IPS-18a (cell line): ENCODE results near the gene TXNRD2.
"Not testable (repeated sequence)": the region's sequence is repeated elsewhere in the genome, so short reads cannot be mapped to it uniquely, and the experiment has no call there.

Experiments
- H3K27ac ChIP-seq: one replicate; pipeline ENCODE4 v1.5.1; 2013; ENCODE audit warnings: low read length
- H3K27me3 ChIP-seq: one replicate; pipeline ENCODE4 v1.6.1; 2013; ENCODE audit warnings: mild to moderate bottlenecking, low read length; ENCODE audit not compliant: control insufficient read depth, insufficient read depth
- H3K36me3 ChIP-seq: one replicate; pipeline ENCODE4 v1.6.1; 2013; ENCODE audit warnings: low read depth, low read length; ENCODE audit not compliant: control insufficient read depth
- H3K4me1 ChIP-seq: one replicate; pipeline ENCODE4 v1.6.1; 2013; ENCODE audit warnings: low read depth, low read length; ENCODE audit not compliant: control insufficient read depth
- H3K4me3 ChIP-seq: one replicate; pipeline ENCODE4 v1.5.1; 2013; ENCODE audit warnings: low read length
- H3K9ac ChIP-seq: one replicate; pipeline ENCODE4 v1.6.1; 2013; ENCODE audit warnings: mild to moderate bottlenecking, low read length, moderate library complexity
- H3K9me3 ChIP-seq: one replicate; pipeline ENCODE4 v1.6.1; 2013; ENCODE audit warnings: low read depth, low read length; ENCODE audit not compliant: control insufficient read depth

TXNRD2 gene

GRCh38 chr22:19933341-19934241, 8.0 kb downstream of the TXNRD2 start:
- H3K27me3 ChIP-seq = no peaks in the 10 kb centered on the region
- H3K4me1 ChIP-seq = no peaks in the 10 kb centered on the region
- H3K9me3 ChIP-seq = no peaks in the 10 kb centered on the region
- no peak overlapping the region for H3K27ac ChIP-seq
- H3K36me3 ChIP-seq = no peaks in the 10 kb centered on the region
- no peak overlapping the region for H3K9ac ChIP-seq
- no peak overlapping the region for H3K4me3 ChIP-seq

DNA sequence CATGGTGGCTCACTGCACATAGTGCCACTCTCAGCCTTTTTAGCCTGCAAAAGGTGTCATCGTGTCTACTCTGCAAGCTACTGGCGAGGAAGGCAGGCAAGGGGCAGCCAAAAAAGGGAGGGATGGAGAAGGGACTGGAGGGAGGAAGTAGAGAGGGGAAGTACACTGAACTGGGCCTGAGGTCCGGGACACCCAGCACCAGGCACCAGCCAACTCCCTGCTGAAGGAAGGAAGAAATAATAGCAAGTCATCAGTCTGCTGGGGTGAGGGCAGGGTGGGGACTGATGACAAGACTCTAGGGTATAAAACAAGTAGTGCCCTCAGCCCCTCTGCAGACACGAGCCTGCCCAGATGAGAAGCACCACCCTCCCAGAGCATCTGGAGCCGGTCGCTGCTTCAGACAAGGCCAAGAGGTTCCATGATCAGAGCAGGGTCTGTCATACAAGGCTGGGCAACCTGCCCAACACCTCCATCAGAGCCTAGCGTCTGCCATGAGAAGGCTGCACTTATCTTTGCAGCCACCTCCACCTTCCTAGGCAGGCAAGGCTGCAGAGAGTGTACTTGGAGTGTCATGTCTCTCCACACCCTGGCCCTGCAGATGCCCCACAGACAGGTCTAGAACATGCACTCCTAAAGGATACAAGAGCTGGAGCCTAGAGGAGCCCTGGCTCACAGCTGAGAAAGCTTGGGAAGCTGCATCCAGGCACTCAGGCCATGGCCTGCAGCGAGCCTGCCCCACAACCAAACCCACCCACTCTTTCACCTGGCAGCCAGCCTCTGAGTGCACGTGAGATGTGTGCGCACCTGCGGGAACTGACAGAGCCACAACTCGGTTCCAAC, 9.0 kb downstream of the TXNRD2 start:
- Histone ChIP-seq H3K9ac (no peak overlapping the region), H3K27ac (no peak overlapping the region), H3K27me3 (no peaks in the 10 kb centered on the region), H3K36me3 (no peaks in the 10 kb centered on the region), H3K4me3 (no peak overlapping the region), H3K9me3 (no peaks in the 10 kb centered on the region), H3K4me1 (no peaks in the 10 kb centered on the region)

- H3K4me3 ChIP-seq = no peak overlapping the region
- no peaks in the 10 kb centered on the region for H3K9me3 ChIP-seq
- no peak overlapping the region for H3K27ac ChIP-seq
- no peaks in the 10 kb centered on the region for H3K36me3 ChIP-seq
- H3K4me1 ChIP-seq = no peaks in the 10 kb centered on the region
- no peak overlapping the region for H3K9ac ChIP-seq
- no peaks in the 10 kb centered on the region for H3K27me3 ChIP-seq
These were observed 10.1 kb downstream of the TXNRD2 start for GRCh38 chr22:19931514-19931913.

DNA sequence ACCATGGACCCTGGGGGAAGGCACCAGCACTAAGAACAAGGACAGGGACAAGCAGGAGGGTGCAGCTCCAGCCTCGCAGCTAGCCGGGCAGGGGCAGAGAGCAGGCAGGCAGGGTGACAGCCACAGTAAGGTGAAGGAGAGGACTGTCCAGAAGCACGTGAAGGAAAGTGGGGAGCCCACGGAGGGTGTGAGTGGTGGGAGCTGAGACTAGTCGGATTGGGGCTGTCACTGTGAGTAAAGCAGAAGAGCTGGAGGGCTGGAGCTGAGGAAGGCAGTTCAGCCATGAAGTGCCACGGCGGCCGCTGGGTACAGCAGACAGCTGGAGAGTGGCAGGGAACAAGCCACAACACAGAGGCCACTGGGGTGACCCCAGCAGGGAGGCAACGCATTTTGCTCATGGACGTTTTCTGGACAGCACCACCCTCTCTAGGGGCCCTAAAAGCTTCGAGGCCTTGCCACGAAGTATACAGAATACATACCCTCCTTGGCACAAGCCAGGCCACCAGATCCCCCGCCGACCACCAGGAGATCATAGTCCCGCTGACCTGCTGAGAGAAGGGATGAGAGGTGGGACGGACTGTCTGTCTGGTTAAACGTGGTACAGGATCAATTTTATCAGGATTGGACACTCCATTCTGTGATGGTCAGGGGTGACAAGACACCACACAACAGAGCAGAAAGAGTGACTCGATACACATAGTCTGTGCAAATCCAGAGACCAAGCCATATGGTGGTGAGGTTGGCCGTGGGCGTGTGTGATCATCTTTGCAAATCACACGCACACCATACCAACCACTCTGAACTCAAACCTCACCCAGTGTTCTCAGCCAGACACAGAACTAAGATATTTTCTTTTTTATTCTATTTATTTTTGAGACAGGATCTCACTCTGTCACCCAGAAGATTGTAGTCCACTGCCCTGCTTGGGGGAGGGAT, 10.8 kb downstream of the TXNRD2 start:
- Histone ChIP-seq H3K27me3 (no peaks in the 10 kb centered on the region), H3K27ac (no peak overlapping the region), H3K4me1 (no peaks in the 10 kb centered on the region), H3K9ac (no peak overlapping the region), H3K4me3 (no peak overlapping the region), H3K9me3 (no peaks in the 10 kb centered on the region), H3K36me3 (no peaks in the 10 kb centered on the region)

DNA sequence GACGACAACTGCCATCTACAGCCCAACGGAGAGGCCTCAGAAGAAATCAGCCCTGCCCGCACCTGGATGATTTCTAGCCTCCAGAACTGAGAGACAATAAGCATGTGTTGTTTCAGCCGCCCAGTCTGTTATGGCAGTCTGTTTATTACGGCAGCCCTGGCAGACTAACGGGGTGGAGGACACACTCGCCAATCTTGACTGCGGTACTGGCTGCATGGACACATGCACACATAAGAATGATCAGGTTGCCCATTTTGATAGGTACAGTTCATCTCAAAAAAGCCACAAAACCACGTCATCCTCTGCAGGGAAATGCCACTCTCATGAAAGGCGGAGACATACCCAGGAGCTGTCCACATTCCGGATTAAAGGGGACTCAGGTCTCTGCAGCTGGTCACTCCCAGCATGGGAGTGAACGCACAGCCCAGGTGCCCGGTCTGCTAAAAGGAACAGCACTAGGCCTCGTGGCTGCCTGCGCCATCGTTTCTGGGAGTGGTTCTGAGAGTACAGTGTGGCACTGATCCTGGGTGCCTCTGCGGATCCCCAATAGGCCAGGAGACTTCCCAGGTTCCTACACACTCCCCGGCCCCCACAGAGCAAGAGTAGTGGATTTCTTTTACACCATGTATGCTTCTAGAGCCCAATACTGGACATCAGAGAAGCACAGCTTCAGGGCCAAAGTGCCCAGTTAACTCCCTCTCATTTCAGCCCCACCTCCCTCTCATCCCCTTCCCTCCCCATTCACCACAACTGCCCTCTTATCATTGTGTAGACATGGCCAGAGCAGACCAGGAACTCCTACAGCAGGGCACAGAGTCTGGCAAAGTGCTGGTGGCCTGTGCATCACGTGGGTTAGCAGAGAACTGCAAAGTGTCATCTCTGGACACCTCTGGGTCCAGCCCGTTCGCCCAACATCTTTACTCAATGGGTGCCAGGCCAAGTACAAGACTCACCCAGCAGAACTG, 11.8 kb downstream of the TXNRD2 start:
- Histone ChIP-seq H3K4me1 (no peaks in the 10 kb centered on the region), H3K27ac (no peak overlapping the region), H3K36me3 (no peaks in the 10 kb centered on the region), H3K27me3 (no peaks in the 10 kb centered on the region), H3K9me3 (no peaks in the 10 kb centered on the region), H3K4me3 (no peak overlapping the region), H3K9ac (no peak overlapping the region)

GRCh38 chr22:19928207-19928606, 13.4 kb downstream of the TXNRD2 start:
- no peak overlapping the region for H3K27ac ChIP-seq

DNA sequence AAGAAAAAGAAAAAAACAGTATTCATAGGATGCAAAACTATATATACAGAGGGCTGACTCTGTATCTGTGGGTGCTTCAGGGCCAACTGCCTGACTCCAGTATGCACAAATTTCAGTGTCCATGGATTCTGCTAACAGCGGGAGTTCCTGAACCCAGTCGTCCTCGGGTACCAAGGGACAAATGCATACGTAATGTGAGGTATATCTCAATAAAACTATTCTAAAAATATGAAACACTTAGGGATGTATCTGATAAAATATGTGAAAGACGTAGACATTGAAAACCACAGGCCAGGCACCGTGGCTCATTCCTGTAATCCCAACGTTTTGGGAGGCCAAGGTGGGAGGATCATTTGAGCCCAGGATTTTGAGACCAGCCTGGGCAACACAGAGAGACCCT, 13.9 kb downstream of the TXNRD2 start:
- H3K27me3 ChIP-seq = no peaks in the 10 kb centered on the region
- no peaks in the 10 kb centered on the region for H3K36me3 ChIP-seq
- no peaks in the 10 kb centered on the region for H3K4me1 ChIP-seq
- H3K9ac ChIP-seq = no peak overlapping the region
- no peaks in the 10 kb centered on the region for H3K9me3 ChIP-seq
- no peak overlapping the region for H3K27ac ChIP-seq
- no peak overlapping the region for H3K4me3 ChIP-seq

More at GRCh38 chr22:19928207-19928606, 13.4 kb downstream of the TXNRD2 start:
- Histone ChIP-seq H3K4me1 (no peaks in the 10 kb centered on the region), H3K27me3 (no peaks in the 10 kb centered on the region), H3K36me3 (no peaks in the 10 kb centered on the region), H3K9me3 (no peaks in the 10 kb centered on the region), H3K9ac (no peak overlapping the region), H3K4me3 (no peak overlapping the region)

DNA sequence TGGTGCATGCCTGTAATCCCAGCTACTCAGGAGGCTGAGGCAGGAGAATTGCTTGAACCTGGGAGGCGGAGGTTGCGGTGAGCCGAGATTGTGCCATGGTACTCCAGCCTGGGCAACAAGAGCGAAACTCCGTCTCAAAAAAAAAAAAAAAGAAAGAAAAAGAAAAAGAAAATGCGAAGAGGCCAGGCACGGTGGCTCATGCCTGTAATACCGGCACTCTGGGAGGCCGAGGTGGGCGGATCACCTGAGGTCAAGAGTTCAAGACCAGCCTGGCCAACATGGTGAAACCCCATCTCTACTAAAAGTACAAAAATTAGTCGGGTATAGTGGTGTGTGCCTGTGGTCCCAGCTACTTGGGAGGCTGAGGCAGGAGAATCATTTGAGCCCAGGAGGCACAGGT, 15.6 kb downstream of the TXNRD2 start:
- not testable (repeated sequence) for H3K36me3 ChIP-seq, H3K27ac ChIP-seq

GRCh38 chr22:19923914-19924513, 17.6 kb downstream of the TXNRD2 start:
- Histone ChIP-seq H3K4me3 (no peak overlapping the region), H3K9me3 (no peaks in the 10 kb centered on the region), H3K4me1 (no peaks in the 10 kb centered on the region), H3K27ac (no peak overlapping the region), H3K9ac (no peak overlapping the region), H3K36me3 (no peaks in the 10 kb centered on the region), H3K27me3 (no peaks in the 10 kb centered on the region)

More for the DNA sequence above, 15.6 kb downstream of the TXNRD2 start:
- not testable (repeated sequence) for H3K9me3 ChIP-seq, H3K4me1 ChIP-seq, H3K27me3 ChIP-seq, H3K4me3 ChIP-seq, H3K9ac ChIP-seq

DNA sequence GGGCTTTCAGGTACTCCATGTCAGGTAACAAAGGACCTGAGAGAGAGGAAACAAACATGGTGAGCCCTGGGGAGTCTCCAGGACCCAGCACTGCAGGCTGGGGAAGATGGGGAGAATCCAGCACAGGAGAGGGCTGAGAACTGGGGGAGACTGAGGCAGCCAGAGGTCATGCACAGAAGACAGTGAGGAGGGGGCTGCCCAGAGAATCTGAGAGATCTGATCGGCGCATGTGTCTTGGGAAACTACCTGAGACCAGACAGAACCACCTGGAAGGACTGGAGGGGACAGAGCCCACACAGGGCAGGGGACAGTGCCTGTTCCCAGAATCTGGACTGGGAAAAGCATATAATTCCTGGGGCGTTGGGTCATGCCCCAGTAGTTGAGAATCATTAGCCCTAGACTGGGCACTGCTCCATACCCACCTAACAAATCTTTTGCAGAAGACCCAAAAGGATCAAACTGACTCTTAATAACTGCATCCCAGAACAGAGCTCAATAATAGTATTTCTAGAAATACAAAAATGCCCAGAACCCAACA, 20.0 kb downstream of the TXNRD2 start:
- H3K9ac ChIP-seq = no peak overlapping the region
- H3K36me3 ChIP-seq = no peaks in the 10 kb centered on the region
- no peaks in the 10 kb centered on the region for H3K27me3 ChIP-seq
- no peak overlapping the region for H3K4me3 ChIP-seq
- no peaks in the 10 kb centered on the region for H3K9me3 ChIP-seq
- no peak overlapping the region for H3K27ac ChIP-seq
- no peaks in the 10 kb centered on the region for H3K4me1 ChIP-seq
